ENCODE results near the gene TNNT2. TPM values are rescaled to one million over a fixed set of nuclear protein-coding genes. Genes with fewer than 3 reads are reported as not detected.

TNNT2 gene
- total and polyA plus RNA-seq, 2 donors (not counting 1 experiment from before 2014, with no cell fraction given): 1.4 TPM; not detected in 1

- no peaks in the 10 kb centered on the region for H3K4me1 ChIP-seq (ENCODE audit: control insufficient read depth, extremely low read depth, insufficient read depth, low read length)
- H3K27ac ChIP-seq (ENCODE audit: insufficient read depth, low read length): no peak overlapping the region
- no peak overlapping the region for H2AFZ ChIP-seq (ENCODE audit: low read length)
- H4K20me1 ChIP-seq (ENCODE audit: control insufficient read depth, extremely low read depth, insufficient read depth, low read length): no peaks in the 10 kb centered on the region
- H3K79me2 ChIP-seq (ENCODE audit: control insufficient read depth, insufficient read depth, low read length): no peaks in the 10 kb centered on the region
- H3K36me3 ChIP-seq (ENCODE audit: control insufficient read depth, insufficient read depth, low read length): no peaks in the 10 kb centered on the region
- no peak overlapping the region for H3K4me2 ChIP-seq (ENCODE audit: extremely low read depth, insufficient read depth, low read length)
- H3K4me3 ChIP-seq (replicated peaks in 1 of 4; ENCODE audit: control extremely low read depth in 1 of 4, insufficient read depth in 1 of 4, low read depth in 3 of 4, low read length in 4 of 4): no peak overlapping the region
- H3K9me3 ChIP-seq (ENCODE audit: control insufficient read depth, insufficient read depth, low read depth, low read length): no peaks in the 10 kb centered on the region
- no peak for DNase-seq (ENCODE audit: low read depth in 2 of 2)
- TF ChIP-seq CTCF (conservative IDR thresholded peaks at IDR 0.05 in 1 of 2, IDR thresholded peaks at IDR 0.05 in 1 of 2; ENCODE audit: low read depth in 1 of 2, low read length in 2 of 2) (no peak), EZH2 (IDR thresholded peaks at IDR 0.05; ENCODE audit: low read length, missing control alignments) (no peak)
- H3K9ac ChIP-seq (ENCODE audit: insufficient read depth, low read length): no peak overlapping the region
- H3K27me3 ChIP-seq (ENCODE audit: control insufficient read depth, insufficient read depth, low read length): peaks cover 32% of the 10 kb centered on the region
Observed at GRCh38 chr1:201313086-201313485, 64.4 kb downstream of the TNNT2 start.

DNA sequence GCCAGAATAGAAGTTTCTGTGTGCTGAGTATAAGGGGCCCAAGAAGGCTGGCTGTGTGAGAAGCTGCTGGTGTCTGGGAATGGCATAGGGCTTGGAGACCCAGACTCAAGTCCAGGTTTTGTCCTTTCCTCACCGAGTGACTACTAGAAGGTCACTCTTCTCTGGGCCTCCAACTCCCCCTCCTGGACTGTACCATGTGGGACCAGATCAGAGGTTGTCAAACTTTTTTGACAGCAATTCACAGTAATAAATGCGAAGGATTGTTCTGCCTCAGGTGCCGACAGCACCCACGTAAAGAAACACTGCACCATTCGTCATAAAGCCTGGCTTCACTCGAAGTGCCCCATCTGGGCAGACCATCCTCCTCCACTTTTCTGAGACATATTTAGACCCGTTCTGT is 65.2 kb downstream of the TNNT2 start:
- no peak overlapping the region for H3K4me3 ChIP-seq (replicated peaks in 1 of 4; ENCODE audit: control extremely low read depth in 1 of 4, insufficient read depth in 1 of 4, low read depth in 3 of 4, low read length in 4 of 4)
- no peak overlapping the region for H3K4me2 ChIP-seq (ENCODE audit: extremely low read depth, insufficient read depth, low read length)
- H3K9me3 ChIP-seq (ENCODE audit: control insufficient read depth, insufficient read depth, low read depth, low read length): no peaks in the 10 kb centered on the region
- no peak for DNase-seq (ENCODE audit: low read depth in 2 of 2)
- no peaks in the 10 kb centered on the region for H3K36me3 ChIP-seq (ENCODE audit: control insufficient read depth, insufficient read depth, low read length)
- H3K4me1 ChIP-seq (ENCODE audit: control insufficient read depth, extremely low read depth, insufficient read depth, low read length): no peaks in the 10 kb centered on the region
- H3K79me2 ChIP-seq (ENCODE audit: control insufficient read depth, insufficient read depth, low read length): no peaks in the 10 kb centered on the region
- H3K27me3 ChIP-seq (ENCODE audit: control insufficient read depth, insufficient read depth, low read length): peaks cover 35% of the 10 kb centered on the region
- no peaks in the 10 kb centered on the region for H4K20me1 ChIP-seq (ENCODE audit: control insufficient read depth, extremely low read depth, insufficient read depth, low read length)
- TF ChIP-seq EZH2 (IDR thresholded peaks at IDR 0.05; ENCODE audit: low read length, missing control alignments): no peak
- TF ChIP-seq CTCF (conservative IDR thresholded peaks at IDR 0.05 in 1 of 2, IDR thresholded peaks at IDR 0.05 in 1 of 2; ENCODE audit: low read depth in 1 of 2, low read length in 2 of 2): no peak
- no peak overlapping the region for H3K9ac ChIP-seq (ENCODE audit: insufficient read depth, low read length)
- H2AFZ ChIP-seq (ENCODE audit: low read length): no peak overlapping the region
- no peak overlapping the region for H3K27ac ChIP-seq (ENCODE audit: insufficient read depth, low read length)

GRCh38 chr1:201311356-201312011 is 66.0 kb downstream of the TNNT2 start:
- no peak overlapping the region for H3K4me2 ChIP-seq (ENCODE audit: extremely low read depth, insufficient read depth, low read length)
- H4K20me1 ChIP-seq (ENCODE audit: control insufficient read depth, extremely low read depth, insufficient read depth, low read length): no peaks in the 10 kb centered on the region
- DNase-seq (ENCODE audit: low read depth in 2 of 2): no peak
- H3K79me2 ChIP-seq (ENCODE audit: control insufficient read depth, insufficient read depth, low read length): no peaks in the 10 kb centered on the region
- H3K27me3 ChIP-seq (ENCODE audit: control insufficient read depth, insufficient read depth, low read length): peaks cover 38% of the 10 kb centered on the region
- H3K9me3 ChIP-seq (ENCODE audit: control insufficient read depth, insufficient read depth, low read depth, low read length): no peaks in the 10 kb centered on the region
- H3K27ac ChIP-seq (ENCODE audit: insufficient read depth, low read length): no peak overlapping the region
- H3K36me3 ChIP-seq (ENCODE audit: control insufficient read depth, insufficient read depth, low read length): no peaks in the 10 kb centered on the region
- H3K4me3 ChIP-seq (replicated peaks in 1 of 4; ENCODE audit: control extremely low read depth in 1 of 4, insufficient read depth in 1 of 4, low read depth in 3 of 4, low read length in 4 of 4): no peak overlapping the region
- no peaks in the 10 kb centered on the region for H3K4me1 ChIP-seq (ENCODE audit: control insufficient read depth, extremely low read depth, insufficient read depth, low read length)
- H3K9ac ChIP-seq (ENCODE audit: insufficient read depth, low read length): no peak overlapping the region
- no peak overlapping the region for H2AFZ ChIP-seq (ENCODE audit: low read length)
- no peak for TF ChIP-seq CTCF (conservative IDR thresholded peaks at IDR 0.05 in 1 of 2, IDR thresholded peaks at IDR 0.05 in 1 of 2; ENCODE audit: low read depth in 1 of 2, low read length in 2 of 2)
- TF ChIP-seq EZH2 (IDR thresholded peaks at IDR 0.05; ENCODE audit: low read length, missing control alignments): no peak

All from fibroblast of lung (primary cell).